Measurements from ENCODE around the gene CAND2. TPM values are rescaled to one million over a fixed set of nuclear protein-coding genes. Genes with fewer than 3 reads are reported as not detected.

The CAND2 gene
- total RNA-seq, 1 donor from 2014 or later: 14.0 TPM

DNA sequence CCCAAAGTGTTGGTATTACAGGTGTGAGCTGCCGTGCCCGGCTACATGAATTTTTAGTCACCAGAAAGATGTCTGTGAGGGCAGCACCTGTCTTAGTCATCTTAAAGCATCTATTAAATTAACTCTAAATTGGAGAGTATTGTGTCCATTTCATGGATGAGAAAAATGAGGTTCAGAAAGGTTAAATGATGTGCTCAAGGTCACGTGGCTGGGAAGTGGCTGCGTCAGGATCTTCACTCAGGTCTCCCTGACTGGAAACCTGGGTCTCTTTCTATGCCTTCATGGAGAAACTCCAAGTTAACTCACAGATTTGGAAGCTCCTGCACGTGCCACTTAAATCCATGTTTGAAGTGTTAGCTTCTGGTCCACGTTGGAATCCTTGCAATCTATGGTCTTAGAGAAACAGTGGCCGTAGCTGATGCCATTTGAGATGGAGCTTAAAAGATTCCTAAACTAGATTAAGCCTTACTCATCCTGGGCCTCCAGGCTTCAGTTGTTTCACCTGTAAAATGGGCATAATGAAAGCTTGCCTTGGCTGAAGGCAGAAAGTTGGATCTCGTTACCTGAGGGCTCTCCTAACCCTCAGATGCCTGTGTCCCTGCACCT, 32.2 kb upstream of the CAND2 start:
- Mint-ChIP-seq H3K9me3 (no peaks in the 10 kb centered on the region), H3K4me3 (no peak overlapping the region), H3K4me1 (peaks cover 22% of the 10 kb centered on the region), H3K27me3 (ENCODE audit: low read depth) (no peaks in the 10 kb centered on the region), H3K36me3 (no peaks in the 10 kb centered on the region), H3K27ac (no peak overlapping the region)
- no peak for DNase-seq (ENCODE audit: low spot score in 2 of 2, unreplicated experiment in 2 of 2)
- TF ChIP-seq, protein P1, sequence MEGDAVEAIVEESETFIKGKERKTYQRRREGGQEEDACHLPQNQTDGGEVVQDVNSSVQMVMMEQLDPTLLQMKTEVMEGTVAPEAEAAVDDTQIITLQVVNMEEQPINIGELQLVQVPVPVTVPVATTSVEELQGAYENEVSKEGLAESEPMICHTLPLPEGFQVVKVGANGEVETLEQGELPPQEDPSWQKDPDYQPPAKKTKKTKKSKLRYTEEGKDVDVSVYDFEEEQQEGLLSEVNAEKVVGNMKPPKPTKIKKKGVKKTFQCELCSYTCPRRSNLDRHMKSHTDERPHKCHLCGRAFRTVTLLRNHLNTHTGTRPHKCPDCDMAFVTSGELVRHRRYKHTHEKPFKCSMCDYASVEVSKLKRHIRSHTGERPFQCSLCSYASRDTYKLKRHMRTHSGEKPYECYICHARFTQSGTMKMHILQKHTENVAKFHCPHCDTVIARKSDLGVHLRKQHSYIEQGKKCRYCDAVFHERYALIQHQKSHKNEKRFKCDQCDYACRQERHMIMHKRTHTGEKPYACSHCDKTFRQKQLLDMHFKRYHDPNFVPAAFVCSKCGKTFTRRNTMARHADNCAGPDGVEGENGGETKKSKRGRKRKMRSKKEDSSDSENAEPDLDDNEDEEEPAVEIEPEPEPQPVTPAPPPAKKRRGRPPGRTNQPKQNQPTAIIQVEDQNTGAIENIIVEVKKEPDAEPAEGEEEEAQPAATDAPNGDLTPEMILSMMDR (IDR thresholded peaks at IDR 0.05; ENCODE audit: unreplicated experiment): no peak

DNA sequence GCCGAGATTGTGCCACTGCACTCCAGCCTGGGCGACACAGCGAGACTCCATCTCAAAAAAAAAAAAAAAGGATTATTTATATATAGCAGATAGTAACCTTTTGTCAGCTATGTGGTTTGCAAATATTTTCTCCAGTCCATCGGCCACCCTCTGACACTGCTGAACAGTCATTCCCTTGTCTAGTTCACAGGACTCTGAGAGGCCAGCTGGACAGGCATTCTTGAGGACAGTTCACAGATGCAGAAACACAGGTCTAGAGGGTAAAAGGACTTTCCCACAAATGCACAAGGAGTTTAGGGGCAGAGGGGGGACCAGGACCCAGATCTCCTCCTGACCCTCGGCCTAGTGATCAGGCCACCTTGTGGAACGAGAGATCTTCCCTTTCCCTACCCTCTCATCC, 29.9 kb upstream of the CAND2 start:
- Mint-ChIP-seq H3K4me1 (peaks cover 5% of the 10 kb centered on the region), H3K27ac (no peak overlapping the region), H3K4me3 (no peak overlapping the region), H3K36me3 (no peaks in the 10 kb centered on the region), H3K9me3 (no peaks in the 10 kb centered on the region), H3K27me3 (ENCODE audit: low read depth) (no peaks in the 10 kb centered on the region)
- no peak for DNase-seq (ENCODE audit: low spot score in 2 of 2, unreplicated experiment in 2 of 2)
- TF ChIP-seq, protein P1 (IDR thresholded peaks at IDR 0.05; ENCODE audit: unreplicated experiment): no peak

DNA sequence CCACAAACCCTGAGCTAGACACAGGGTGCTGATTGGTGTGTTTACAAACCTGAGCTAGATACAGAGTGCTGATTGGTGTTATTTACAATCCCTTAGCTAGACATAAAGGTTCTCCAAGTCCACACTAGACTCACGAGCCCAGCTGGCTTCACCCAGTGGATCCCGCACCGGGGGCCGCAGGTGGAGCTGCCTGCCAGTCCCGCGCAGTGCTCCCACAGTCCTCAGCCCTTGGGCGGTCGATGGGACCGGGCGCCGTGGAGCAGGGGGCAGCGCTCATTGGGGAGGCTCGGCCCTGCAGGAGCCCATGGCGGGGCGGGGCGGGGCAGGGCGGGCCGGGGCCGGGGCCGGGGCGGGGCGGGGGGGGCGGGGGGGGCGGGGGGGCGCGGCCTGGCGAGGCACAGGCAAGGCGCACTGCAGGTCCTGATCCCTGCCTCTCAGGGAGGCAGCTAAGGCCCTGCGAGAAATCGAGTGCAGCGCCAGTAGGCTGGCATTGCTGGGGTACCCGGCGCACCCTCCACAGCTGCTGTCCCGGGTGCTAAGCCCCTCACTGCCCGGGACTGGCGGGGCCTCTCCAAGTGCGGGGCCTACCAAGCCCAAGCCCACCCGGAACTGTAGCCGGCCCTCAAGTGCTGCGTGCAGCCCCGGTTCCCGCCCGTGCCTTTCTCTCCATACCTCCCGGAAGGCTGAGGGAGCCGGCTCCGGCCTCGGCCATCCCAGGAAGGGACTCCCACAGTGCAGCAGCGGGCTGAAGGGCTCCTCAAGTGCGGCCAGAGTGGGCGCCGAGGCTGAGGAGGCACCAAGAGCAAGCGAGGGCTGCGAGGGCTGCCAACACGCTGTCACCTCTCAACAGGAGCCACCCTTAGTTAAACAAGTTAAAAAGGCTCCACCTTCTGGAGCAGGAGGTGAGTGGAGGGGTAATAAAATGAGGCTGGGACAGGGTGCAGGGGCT, 27.6 kb upstream of the CAND2 start:
- TF ChIP-seq, protein P1 (IDR thresholded peaks at IDR 0.05; ENCODE audit: unreplicated experiment): no peak
- H3K9me3 Mint-ChIP-seq: no peaks in the 10 kb centered on the region
- no peaks in the 10 kb centered on the region for H3K27me3 Mint-ChIP-seq (ENCODE audit: low read depth)
- no peak for DNase-seq (ENCODE audit: low spot score in 2 of 2, unreplicated experiment in 2 of 2)
- no peaks in the 10 kb centered on the region for H3K36me3 Mint-ChIP-seq
- H3K27ac Mint-ChIP-seq: no peak overlapping the region
- peaks cover 10% of the 10 kb centered on the region for H3K4me1 Mint-ChIP-seq
- no peak overlapping the region for H3K4me3 Mint-ChIP-seq

DNA sequence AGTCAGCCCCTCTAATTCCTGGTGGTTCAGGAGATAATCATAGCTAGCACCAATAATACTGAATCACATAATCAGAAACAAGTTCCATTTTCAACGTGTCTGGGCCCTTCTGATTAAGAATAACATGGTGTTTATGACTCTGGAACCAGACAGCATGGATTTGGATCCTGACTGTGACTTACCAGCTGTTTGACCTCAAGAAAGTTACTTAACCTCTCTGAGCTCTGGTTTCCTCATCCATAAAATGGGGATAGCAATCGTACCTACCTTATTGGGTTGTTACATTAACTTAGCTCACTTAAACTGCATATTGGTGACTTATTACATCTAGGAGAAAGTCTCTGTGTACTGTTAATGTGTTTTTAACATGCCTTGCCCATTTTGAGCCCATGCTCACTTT, 26.7 kb upstream of the CAND2 start:
- no peaks in the 10 kb centered on the region for H3K36me3 Mint-ChIP-seq
- no peak for DNase-seq (ENCODE audit: low spot score in 2 of 2, unreplicated experiment in 2 of 2)
- H3K27ac Mint-ChIP-seq: no peak overlapping the region
- no peaks in the 10 kb centered on the region for H3K27me3 Mint-ChIP-seq (ENCODE audit: low read depth)
- peaks cover 4% of the 10 kb centered on the region for H3K9me3 Mint-ChIP-seq
- no peak overlapping the region for H3K4me3 Mint-ChIP-seq
- TF ChIP-seq, protein P1 (IDR thresholded peaks at IDR 0.05; ENCODE audit: unreplicated experiment): no peak
- peaks cover 10% of the 10 kb centered on the region for H3K4me1 Mint-ChIP-seq

DNA sequence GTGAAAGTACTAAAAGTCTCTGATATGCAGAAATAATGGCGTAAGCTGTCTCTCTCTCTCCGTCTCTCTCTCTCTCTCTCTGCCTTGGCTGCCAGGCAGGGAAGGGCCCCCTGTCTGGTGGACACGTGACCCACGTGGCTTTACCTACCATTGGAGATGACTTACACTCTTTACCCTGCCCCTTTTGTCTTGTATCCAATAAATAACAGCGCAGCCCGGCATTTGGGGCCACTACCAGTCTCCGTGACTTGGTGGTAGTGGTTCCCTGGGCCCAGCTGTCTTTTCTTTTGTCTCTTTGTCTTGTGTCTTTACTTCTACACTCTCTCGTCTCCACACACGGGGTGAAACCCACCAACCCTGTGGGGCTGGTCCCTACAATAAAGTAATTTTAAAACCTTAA, 25.2 kb upstream of the CAND2 start:
- no peak overlapping the region for H3K4me3 Mint-ChIP-seq
- H3K27me3 Mint-ChIP-seq (ENCODE audit: low read depth): no peaks in the 10 kb centered on the region
- TF ChIP-seq, protein P1 (IDR thresholded peaks at IDR 0.05; ENCODE audit: unreplicated experiment): no peak
- H3K9me3 Mint-ChIP-seq: peaks cover 4% of the 10 kb centered on the region
- H3K36me3 Mint-ChIP-seq: no peaks in the 10 kb centered on the region
- peaks cover 10% of the 10 kb centered on the region for H3K4me1 Mint-ChIP-seq
- no peak overlapping the region for H3K27ac Mint-ChIP-seq
- no peak for DNase-seq (ENCODE audit: low spot score in 2 of 2, unreplicated experiment in 2 of 2)
